HepG2 (cell line): ENCODE measurements around the gene CFAP100. TPM values are rescaled to one million over a fixed set of nuclear protein-coding genes. Genes with fewer than 3 reads are reported as not detected.

ENCODE experiments used
- BCL6 ChIP-seq: IDR thresholded peaks from 2 replicates; pipeline ENCODE4 v1.6.1; 2016; ENCODE audit warnings: missing genetic modification reagents, missing compliant biosample characterization
- EZH2 ChIP-seq: conservative IDR thresholded peaks from 2 replicates; pipeline ENCODE4 v1.6.1; 2012; ENCODE audit warnings: mild to moderate bottlenecking, low read depth, low read length, moderate library complexity
- FOXK2 ChIP-seq: fragments of 450-650 bp; IDR thresholded peaks from 2 replicates; pipeline ENCODE4 v1.6.1; 2016
- HIC2 ChIP-seq: sonication (generic); formaldehyde crosslinking; IDR thresholded peaks from 2 replicates; pipeline ENCODE4 v1.9.0; 2022; ENCODE audit warnings: low read depth, missing genetic modification reagents
- ISX ChIP-seq: sonication (generic); formaldehyde crosslinking; conservative IDR thresholded peaks from 2 replicates; pipeline ENCODE4 v1.5.0; 2020; ENCODE audit warnings: missing genetic modification reagents
- KDM5A ChIP-seq: fragments of 200-600 bp; sonication (generic); IDR thresholded peaks from 2 replicates; pipeline ENCODE4 v1.7.0; 2018; ENCODE audit warnings: antibody characterized with exemption, mild to moderate bottlenecking, low read length, borderline replicate concordance
- MNT ChIP-seq: fragments of 450-650 bp; IDR thresholded peaks from 2 replicates; pipeline ENCODE4 v1.6.1; 2016
- MXD4 ChIP-seq: IDR thresholded peaks from 2 replicates; pipeline ENCODE4 v1.6.1; 2016; ENCODE audit warnings: mild to moderate bottlenecking, missing biosample characterization, missing genetic modification reagents
- MYC ChIP-seq: sonication (generic); formaldehyde crosslinking; IDR thresholded peaks from 2 replicates; pipeline ENCODE4 v1.9.0; 2021; ENCODE audit warnings: missing genetic modification reagents, borderline replicate concordance
- NFYC ChIP-seq: IDR thresholded peaks from 2 replicates; pipeline ENCODE4 v1.6.1; 2016; ENCODE audit warnings: missing genetic modification reagents, missing compliant biosample characterization
- PCBP1 ChIP-seq: fragments of 200-400 bp; formaldehyde crosslinking; IDR thresholded peaks from 2 replicates; pipeline ENCODE4 v1.6.1; 2017; ENCODE audit warnings: mild to moderate bottlenecking, low read depth, low read length, borderline replicate concordance
- PHF8 ChIP-seq: sonication (generic); formaldehyde crosslinking; IDR thresholded peaks from 2 replicates; pipeline ENCODE4 v1.5.0; 2020; ENCODE audit warnings: missing genetic modification reagents
- SP1 ChIP-seq, 2 experiments: fragments of 450-650 bp in 1 of 2; sonication (generic) in 1 of 2; formaldehyde crosslinking in 1 of 2; IDR thresholded peaks; 2 replicates each; pipeline versions ENCODE4 v1.4.0 to v1.6.1; 2016 to 2020; ENCODE audit warnings: missing genetic modification reagents in 1 of 2
- SUZ12 ChIP-seq: fragments of 150-350 bp; IDR thresholded peaks from 2 replicates; pipeline ENCODE4 v1.6.1; 2014; ENCODE audit warnings: low read depth, low read length
- TBX2 ChIP-seq: sonication (generic); formaldehyde crosslinking; IDR thresholded peaks from 2 replicates; pipeline ENCODE4 v1.5.0; 2020; ENCODE audit warnings: missing genetic modification reagents, mild to moderate bottlenecking, borderline replicate concordance
- TCF12 ChIP-seq, 2 experiments: fragments of 450-650 bp in 1 of 2; sonication (generic) in 1 of 2; formaldehyde crosslinking in 1 of 2; IDR thresholded peaks; 2 replicates each; pipeline versions ENCODE4 v1.6.1 to v1.8.0; 2017 to 2022; ENCODE audit warnings: antibody characterized with exemption in 1 of 2, mild to moderate bottlenecking in 1 of 2, missing genetic modification reagents in 1 of 2, moderate library complexity in 1 of 2
- TEAD3 ChIP-seq: optimal IDR thresholded peaks from 2 replicates; pipeline ENCODE3; 2016; ENCODE audit warnings: borderline replicate concordance
- TERF1 ChIP-seq: sonication (generic); formaldehyde crosslinking; IDR thresholded peaks from 2 replicates; pipeline ENCODE4 v1.8.0; 2022; ENCODE audit warnings: mild to moderate bottlenecking, missing genetic modification reagents, moderate library complexity
- TOPORS ChIP-seq: sonication (generic); formaldehyde crosslinking; IDR thresholded peaks from 2 replicates; pipeline ENCODE4 v1.8.0; 2023; ENCODE audit warnings: mild to moderate bottlenecking, missing genetic modification reagents
- ZBTB43 ChIP-seq: sonication (generic); formaldehyde crosslinking; conservative IDR thresholded peaks from 2 replicates; pipeline ENCODE4 v1.4.0; 2020; ENCODE audit warnings: missing genetic modification reagents
- ZMYM4 ChIP-seq: sonication (generic); formaldehyde crosslinking; IDR thresholded peaks from 2 replicates; pipeline ENCODE4 v1.8.1; 2023; ENCODE audit warnings: mild to moderate bottlenecking, missing genetic modification reagents
- ZNF10 ChIP-seq: sonication (generic); formaldehyde crosslinking; IDR thresholded peaks from 2 replicates; pipeline ENCODE4 v1.4.0; 2020; ENCODE audit warnings: mild to moderate bottlenecking, low read depth, missing genetic modification reagents, borderline replicate concordance
- ZNF121 ChIP-seq: sonication (generic); formaldehyde crosslinking; IDR thresholded peaks from 2 replicates; pipeline ENCODE4 v1.5.0; 2020; ENCODE audit warnings: mild to moderate bottlenecking, missing genetic modification reagents
- ZNF547 ChIP-seq: sonication (generic); formaldehyde crosslinking; IDR thresholded peaks from 2 replicates; pipeline ENCODE4 v1.5.1; 2020; ENCODE audit warnings: mild to moderate bottlenecking, missing genetic modification reagents
- ZNF615 ChIP-seq: sonication (generic); formaldehyde crosslinking; IDR thresholded peaks from 2 replicates; pipeline ENCODE4 v1.5.0; 2020; ENCODE audit warnings: mild to moderate bottlenecking, missing genetic modification reagents, borderline replicate concordance
- ZNF768 ChIP-seq: sonication (generic); formaldehyde crosslinking; IDR thresholded peaks from 2 replicates; pipeline ENCODE4 v1.4.0; 2020; ENCODE audit warnings: missing genetic modification reagents
- polyA plus RNA-seq, 8 experiments: library from polyadenylated mRNA; depleted of rRNA in 3 of 8; stranded (reverse) in 7 of 8; unstranded in 1 of 8; fragments of >200 nt; fragmentation: Illumina TruSeq in 4 of 8; extraction: Trizol in 4 of 8; gene quantifications; 2 replicates each; pipeline versions ENCODE4 v1.2.1 to v1.2.3, GENCODE V29; 2011 to 2016; ENCODE audit warnings: low read depth in 4 of 8, missing spikeins in 1 of 8, mixed read lengths in 1 of 8; ENCODE audit not compliant: insufficient read depth in 1 of 8
- total RNA-seq, 5 experiments: library from RNA; depleted of rRNA; stranded (reverse); fragments of >200 nt; fragmentation: Illumina TruSeq; extraction: Trizol; gene quantifications; 2 replicates each; pipeline ENCODE4 v1.2.3, GENCODE V29; 2016; ENCODE audit warnings: low read depth in 1 of 5

CFAP100 gene
- total and polyA plus RNA-seq, 2 of the 13 experiments (the other 11 are each of a cell fraction or from before 2014, with no cell fraction given): 0.32 TPM; not detected in 1

- TF ChIP-seq ZNF615 (CRISPR knock-in tag): 0 out of 2 replicates have a peak, but pooled peaks have one; percentile 75
- TF ChIP-seq MNT: peak; percentile 78
- no peak for TF ChIP-seq SP1 (IDR thresholded peaks at IDR 0.05)
- peak; percentile 54 for TF ChIP-seq SP1 (CRISPR knock-in tag; IDR thresholded peaks at IDR 0.05)
- TF ChIP-seq TBX2 (CRISPR knock-in tag): peak; percentile 73; the same call in 1 of the 2 replicates
- TF ChIP-seq FOXK2: peak; percentile 88
- TF ChIP-seq NFYC: peak; percentile 67
- TF ChIP-seq SUZ12: no peak
- peak; percentile 90 for TF ChIP-seq ZNF768
- TF ChIP-seq ZNF10 (CRISPR knock-in tag): no peak
- TF ChIP-seq ZBTB43 (CRISPR knock-in tag): peak; percentile 91
- peak; percentile 96 for TF ChIP-seq MXD4 (CRISPR knock-in tag)
- no peak for TF ChIP-seq KDM5A
- peak; percentile 33; the same call in 1 of the 2 replicates for TF ChIP-seq BCL6 (CRISPR knock-in tag)
- TF ChIP-seq EZH2: no peak
- peak; percentile 43 for TF ChIP-seq TEAD3 (CRISPR knock-in tag)
- 0 out of 2 replicates have a peak, but pooled peaks have one; percentile 53 for TF ChIP-seq TOPORS
- TF ChIP-seq ZMYM4: peak; percentile 61; the same call in 1 of the 2 replicates
- TF ChIP-seq TERF1 (CRISPR knock-in tag): no peak
- TF ChIP-seq ZNF547 (CRISPR knock-in tag): peak; percentile 58; the same call in 1 of the 2 replicates
- peak; percentile 46 for TF ChIP-seq PHF8
- TF ChIP-seq HIC2 (CRISPR knock-in tag): peak; percentile 18; the same call in 1 of the 2 replicates
- TF ChIP-seq ISX (CRISPR knock-in tag): 0 out of 2 replicates have a peak, but pooled peaks have one; percentile 44
- peak; percentile 96 for TF ChIP-seq MYC
- no peak for TF ChIP-seq TCF12 (IDR thresholded peaks at IDR 0.05)
- no peak for TF ChIP-seq TCF12 (CRISPR knock-in tag; IDR thresholded peaks at IDR 0.05)
- TF ChIP-seq PCBP1: no peak
- peak; percentile 50; the same call in 1 of the 2 replicates for TF ChIP-seq ZNF121 (CRISPR knock-in tag)
Measured at GRCh38 chr3:126355777-126356372, 38.8 kb upstream of the CFAP100 start (continued).
